ENCODE results near the gene YIPF5.

GRCh38 chr5:144141585-144141984 is 28.9 kb downstream of the YIPF5 start:
- TF ChIP-seq CTCF (IDR thresholded peaks at IDR 0.05; ENCODE audit: low read length) (no peak), EZH2phosphoT487 (IDR thresholded peaks at IDR 0.05; ENCODE audit: low read length) (no peak), EZH2 (optimal IDR thresholded peaks at IDR 0.05; ENCODE audit: low read depth, low read length) (no peak)
